ENCODE measurements around the gene ISG15.

DNA sequence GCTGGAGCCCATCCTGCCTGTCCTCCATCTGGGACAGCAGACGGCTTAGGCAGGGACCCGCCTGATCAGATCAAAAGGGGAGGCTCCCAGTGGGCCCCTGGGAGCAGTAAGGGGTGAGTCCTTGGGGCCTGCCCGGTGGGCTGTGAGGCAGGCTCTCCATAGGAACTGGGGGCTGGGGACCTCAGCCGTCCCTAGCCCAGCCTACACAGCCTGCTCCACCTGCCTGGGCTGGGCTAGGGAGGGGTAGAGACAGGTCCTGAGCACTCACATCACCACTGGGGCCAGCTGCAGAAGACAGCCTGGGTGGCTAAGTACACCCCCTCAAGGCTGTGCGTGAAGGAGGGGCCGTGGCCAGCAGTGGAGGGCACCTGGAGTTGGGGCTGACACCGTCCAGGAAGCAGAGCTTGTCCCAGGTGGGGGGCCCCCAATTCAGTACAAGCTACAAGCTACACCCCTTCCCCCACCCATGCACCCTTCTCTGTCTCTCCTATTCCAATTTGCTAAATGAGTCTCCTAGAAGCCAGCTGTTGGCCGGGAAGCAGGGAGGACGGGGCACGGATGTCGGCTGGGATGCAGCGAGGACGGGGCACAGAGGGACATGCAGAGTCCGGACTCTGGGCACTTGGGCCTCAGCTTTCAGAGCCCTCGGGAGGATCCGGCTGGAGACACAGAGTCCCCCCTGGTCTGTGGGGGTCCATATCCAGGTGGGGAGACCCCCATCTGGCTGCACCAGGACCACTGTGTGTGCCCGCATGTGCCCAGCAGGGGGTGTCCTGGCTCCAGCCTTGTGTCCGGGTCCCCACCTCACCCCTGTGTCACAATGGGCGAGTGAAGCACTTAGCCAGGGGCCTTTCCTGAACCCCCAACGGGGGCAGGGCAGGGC is 1.7 kb downstream of the ISG15 start:
- TF ChIP-seq, protein P1, sequence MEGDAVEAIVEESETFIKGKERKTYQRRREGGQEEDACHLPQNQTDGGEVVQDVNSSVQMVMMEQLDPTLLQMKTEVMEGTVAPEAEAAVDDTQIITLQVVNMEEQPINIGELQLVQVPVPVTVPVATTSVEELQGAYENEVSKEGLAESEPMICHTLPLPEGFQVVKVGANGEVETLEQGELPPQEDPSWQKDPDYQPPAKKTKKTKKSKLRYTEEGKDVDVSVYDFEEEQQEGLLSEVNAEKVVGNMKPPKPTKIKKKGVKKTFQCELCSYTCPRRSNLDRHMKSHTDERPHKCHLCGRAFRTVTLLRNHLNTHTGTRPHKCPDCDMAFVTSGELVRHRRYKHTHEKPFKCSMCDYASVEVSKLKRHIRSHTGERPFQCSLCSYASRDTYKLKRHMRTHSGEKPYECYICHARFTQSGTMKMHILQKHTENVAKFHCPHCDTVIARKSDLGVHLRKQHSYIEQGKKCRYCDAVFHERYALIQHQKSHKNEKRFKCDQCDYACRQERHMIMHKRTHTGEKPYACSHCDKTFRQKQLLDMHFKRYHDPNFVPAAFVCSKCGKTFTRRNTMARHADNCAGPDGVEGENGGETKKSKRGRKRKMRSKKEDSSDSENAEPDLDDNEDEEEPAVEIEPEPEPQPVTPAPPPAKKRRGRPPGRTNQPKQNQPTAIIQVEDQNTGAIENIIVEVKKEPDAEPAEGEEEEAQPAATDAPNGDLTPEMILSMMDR (IDR thresholded peaks at IDR 0.05; ENCODE audit: insufficient read depth, low read length, poor library complexity, severe bottlenecking), result peak; percentile 22
- TF ChIP-seq EZH2phosphoT487 (conservative IDR thresholded peaks at IDR 0.05; ENCODE audit: low read length), result no peak

Data from SU-DHL-6 (cell line).